Loucy (cell line): Measurements from ENCODE around the gene RAD51D.

ENCODE experiments used
- H2AFZ ChIP-seq: fragments of 200-600 bp; sonication (generic); 2 replicates; pipeline ENCODE4 v1.6.0; 2016; ENCODE audit warnings: antibody characterized with exemption, mild to moderate bottlenecking, low read length, moderate library complexity
- H3F3A ChIP-seq: fragments of 200-600 bp; 2 replicates; pipeline ENCODE4 v1.6.0; 2016; ENCODE audit warnings: antibody characterized with exemption, low read depth, mild to moderate bottlenecking
- H3K27me3 ChIP-seq: fragments of 200-600 bp; sonication (generic); 2 replicates; pipeline ENCODE4 v1.6.1; 2014; ENCODE audit warnings: low read length, mild to moderate bottlenecking; ENCODE audit not compliant: insufficient read depth, poor library complexity, severe bottlenecking
- H3K36me3 ChIP-seq: fragments of 200-600 bp; sonication (generic); 2 replicates; pipeline ENCODE4 v1.6.1; 2016; ENCODE audit warnings: low read length; ENCODE audit not compliant: insufficient read depth
- H3K4me1 ChIP-seq: fragments of 200-600 bp; sonication (generic); 2 replicates; pipeline ENCODE4 v1.5.1; 2014; ENCODE audit warnings: low read length, mild to moderate bottlenecking; ENCODE audit not compliant: insufficient read depth, poor library complexity, severe bottlenecking
- H3K4me2 ChIP-seq: fragments of 200-600 bp; sonication (generic); 2 replicates; pipeline ENCODE4 v1.6.0; 2014; ENCODE audit warnings: antibody characterized with exemption, low read length, low read depth, mild to moderate bottlenecking; ENCODE audit not compliant: poor library complexity, severe bottlenecking
- H3K4me3 ChIP-seq: fragments of 200-600 bp; sonication (generic); 2 replicates; pipeline ENCODE4 v1.5.1; 2014; ENCODE audit warnings: low read length, mild to moderate bottlenecking, mixed read lengths; ENCODE audit not compliant: poor library complexity, severe bottlenecking
- H3K79me2 ChIP-seq: fragments of 200-600 bp; sonication (generic); 2 replicates; pipeline ENCODE4 v1.6.1; 2014; ENCODE audit warnings: low read length; ENCODE audit not compliant: insufficient read depth
- H3K9ac ChIP-seq: fragments of 200-600 bp; sonication (generic); 2 replicates; pipeline ENCODE4 v1.6.0; 2014; ENCODE audit warnings: mild to moderate bottlenecking, low read depth, low read length, moderate library complexity; ENCODE audit not compliant: poor library complexity, severe bottlenecking
- H3K9me2 ChIP-seq: fragments of 200-600 bp; sonication (generic); replicated peaks from 2 replicates; pipeline ENCODE4 v1.6.1; 2016; ENCODE audit warnings: low read depth, low read length, mixed read lengths
- H3K9me3 ChIP-seq: fragments of 200-600 bp; sonication (generic); 2 replicates; pipeline ENCODE4 v1.6.1; 2014; ENCODE audit warnings: mild to moderate bottlenecking, antibody characterized with exemption, low read length, low read depth; ENCODE audit not compliant: insufficient read depth
- H4K20me1 ChIP-seq: fragments of 200-600 bp; sonication (generic); 2 replicates; pipeline ENCODE4 v1.6.0; 2014; ENCODE audit warnings: antibody characterized with exemption, low read length, mild to moderate bottlenecking; ENCODE audit not compliant: insufficient read depth, poor library complexity, severe bottlenecking
- EZH2phosphoT487 ChIP-seq: fragments of 200-600 bp; IDR thresholded peaks from 2 replicates; pipeline ENCODE4 v1.6.1; 2018; ENCODE audit warnings: antibody characterized with exemption, mild to moderate bottlenecking, moderate library complexity, borderline replicate concordance
- TF ChIP-seq, protein P1 (sequence below): fragments of 200-600 bp; sonication (generic); conservative IDR thresholded peaks from 2 replicates; pipeline ENCODE4 v1.5.1; 2014; ENCODE audit warnings: mild to moderate bottlenecking, antibody characterized with exemption, low read length

RAD51D gene

DNA sequence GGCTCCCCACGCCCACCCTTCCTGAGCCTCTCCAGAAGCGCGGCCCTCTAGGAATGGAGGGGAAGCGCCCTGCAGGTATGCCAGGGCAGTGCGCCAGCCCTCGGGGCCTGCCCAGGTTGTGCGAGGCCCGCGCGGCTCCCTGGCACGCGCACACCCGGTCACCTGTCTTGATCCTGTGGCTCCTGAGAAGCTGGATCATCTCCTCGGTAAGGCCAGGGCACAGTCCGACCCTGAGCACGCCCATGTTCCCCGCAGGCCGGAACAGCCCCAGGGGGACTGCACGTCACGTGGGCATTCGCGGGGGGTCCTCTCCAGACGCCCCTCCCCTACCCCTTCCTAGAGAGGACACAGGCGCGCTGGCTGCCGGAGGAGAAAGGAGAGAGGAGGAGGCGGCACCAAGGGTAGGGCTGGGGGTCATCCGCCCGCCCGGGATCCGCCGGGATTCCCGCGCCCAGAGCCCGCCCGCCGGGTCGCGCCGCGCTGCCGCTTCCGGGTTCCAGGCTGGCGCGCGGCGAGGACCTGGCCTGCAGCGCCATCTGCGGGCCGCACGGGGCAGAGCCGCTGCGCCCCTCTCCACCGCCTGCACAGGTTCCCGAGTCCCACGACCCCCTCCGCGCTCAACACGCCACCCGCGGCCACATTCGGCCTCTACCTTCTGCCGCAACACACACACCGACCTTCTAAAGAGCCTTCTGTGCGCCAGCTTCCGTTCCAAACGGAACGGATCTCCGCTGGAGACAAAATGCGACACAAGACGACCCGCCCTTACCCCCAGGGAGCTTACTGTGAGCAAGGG is at the start of gene RAD51D:
TSS of gene RAD51D (minus strand) at position 491 of the 796 bp plus-strand sequence. CDS start at position 244, 247 bp downstream.
- peak within 1 kb of the TSS; percentile 88 for H3K4me2 ChIP-seq
- H3K79me2 ChIP-seq: peaks cover 24% of the 10 kb centered on the region
- H3K4me3 ChIP-seq: peak within 1 kb of the TSS; percentile 87
- no peaks in the 10 kb centered on the region for H3K9me3 ChIP-seq
- H3K9ac ChIP-seq: peak within 1 kb of the TSS; percentile 78
- peaks cover 23% of the 10 kb centered on the region for H3K4me1 ChIP-seq
- H3F3A ChIP-seq: no peaks in the 10 kb centered on the region
- H4K20me1 ChIP-seq: peaks cover 3% of the 10 kb centered on the region
- TF ChIP-seq EZH2phosphoT487: no peak
- TF ChIP-seq, protein P1, sequence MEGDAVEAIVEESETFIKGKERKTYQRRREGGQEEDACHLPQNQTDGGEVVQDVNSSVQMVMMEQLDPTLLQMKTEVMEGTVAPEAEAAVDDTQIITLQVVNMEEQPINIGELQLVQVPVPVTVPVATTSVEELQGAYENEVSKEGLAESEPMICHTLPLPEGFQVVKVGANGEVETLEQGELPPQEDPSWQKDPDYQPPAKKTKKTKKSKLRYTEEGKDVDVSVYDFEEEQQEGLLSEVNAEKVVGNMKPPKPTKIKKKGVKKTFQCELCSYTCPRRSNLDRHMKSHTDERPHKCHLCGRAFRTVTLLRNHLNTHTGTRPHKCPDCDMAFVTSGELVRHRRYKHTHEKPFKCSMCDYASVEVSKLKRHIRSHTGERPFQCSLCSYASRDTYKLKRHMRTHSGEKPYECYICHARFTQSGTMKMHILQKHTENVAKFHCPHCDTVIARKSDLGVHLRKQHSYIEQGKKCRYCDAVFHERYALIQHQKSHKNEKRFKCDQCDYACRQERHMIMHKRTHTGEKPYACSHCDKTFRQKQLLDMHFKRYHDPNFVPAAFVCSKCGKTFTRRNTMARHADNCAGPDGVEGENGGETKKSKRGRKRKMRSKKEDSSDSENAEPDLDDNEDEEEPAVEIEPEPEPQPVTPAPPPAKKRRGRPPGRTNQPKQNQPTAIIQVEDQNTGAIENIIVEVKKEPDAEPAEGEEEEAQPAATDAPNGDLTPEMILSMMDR: peak; percentile 80
- no peaks in the 10 kb centered on the region for H3K27me3 ChIP-seq
- no peaks in the 10 kb centered on the region for H3K9me2 ChIP-seq
- no peaks in the 10 kb centered on the region for H3K36me3 ChIP-seq
- peak within 1 kb of the TSS; percentile 96 for H2AFZ ChIP-seq

DNA sequence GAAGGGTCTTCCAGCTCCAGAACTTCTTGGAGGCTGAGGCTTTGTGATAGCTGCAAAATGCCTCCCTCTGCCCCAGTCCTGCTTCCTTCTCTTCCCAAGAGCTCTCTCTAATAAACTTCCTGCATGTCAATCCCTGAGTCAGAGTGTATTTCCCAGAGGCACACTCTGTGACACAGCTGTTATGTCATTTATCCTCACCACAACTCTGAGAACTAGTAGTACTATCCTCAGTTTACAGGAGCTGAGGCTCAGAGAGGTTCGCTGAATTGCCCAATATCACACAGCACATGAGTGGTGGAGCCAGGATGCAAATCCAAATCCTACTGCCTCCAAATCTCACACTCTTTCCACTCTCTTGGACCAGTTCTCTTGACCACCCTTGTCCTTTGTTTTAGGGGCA is 48.0 kb upstream of the RAD51D start:
- Histone ChIP-seq H3K27me3 (no peaks in the 10 kb centered on the region), H3K4me3 (no peak overlapping the region), H3K79me2 (no peaks in the 10 kb centered on the region), H3K4me2 (no peak overlapping the region), H3F3A (no peaks in the 10 kb centered on the region), H3K36me3 (no peaks in the 10 kb centered on the region), H4K20me1 (no peaks in the 10 kb centered on the region), H3K9me2 (no peaks in the 10 kb centered on the region), H3K9ac (no peak overlapping the region), H2AFZ (no peak overlapping the region), H3K9me3 (no peaks in the 10 kb centered on the region), H3K4me1 (no peaks in the 10 kb centered on the region)
- TF ChIP-seq, protein P1: no peak
- TF ChIP-seq EZH2phosphoT487: no peak

DNA sequence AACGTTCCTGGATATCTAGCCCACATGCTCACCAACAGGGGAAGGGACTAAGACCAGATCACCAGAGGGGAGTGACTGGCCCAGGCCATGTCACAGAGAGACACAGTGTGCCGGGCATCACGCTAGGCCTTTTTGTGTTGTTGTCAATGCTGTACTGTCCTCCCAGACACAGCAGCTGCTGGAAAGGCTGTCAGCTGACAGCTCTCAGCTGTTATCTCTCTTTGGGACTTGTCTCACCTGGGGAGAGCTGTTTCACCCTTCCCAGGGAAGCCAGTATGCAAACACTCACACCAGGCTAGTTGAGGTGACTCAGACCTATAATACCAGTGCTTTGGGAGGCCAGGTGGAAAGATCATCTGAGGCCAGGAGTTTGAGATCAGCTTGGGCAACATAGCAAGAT is 47.4 kb upstream of the RAD51D start:
- Histone ChIP-seq H3K27me3 (no peaks in the 10 kb centered on the region), H3K4me3 (no peak overlapping the region), H3K9ac (no peak overlapping the region), H3K79me2 (no peaks in the 10 kb centered on the region), H2AFZ (no peak overlapping the region), H3F3A (no peaks in the 10 kb centered on the region), H3K9me3 (no peaks in the 10 kb centered on the region), H3K9me2 (no peaks in the 10 kb centered on the region), H3K4me1 (peaks cover under 1% of the 10 kb centered on the region), H4K20me1 (no peaks in the 10 kb centered on the region), H3K4me2 (no peak overlapping the region), H3K36me3 (no peaks in the 10 kb centered on the region)
- TF ChIP-seq, protein P1: no peak
- TF ChIP-seq EZH2phosphoT487: no peak
